ENCODE results near the gene BRINP2. TPM values are rescaled to one million over a fixed set of nuclear protein-coding genes. Genes with fewer than 3 reads are reported as not detected.

BRINP2 gene
- total RNA-seq, 1 experiment from 2014 or later, result not detected

- TF ChIP-seq CTCF (IDR thresholded peaks at IDR 0.05; ENCODE audit: unreplicated experiment), result no peak
- H3K4me3 Mint-ChIP-seq (ENCODE audit: unreplicated experiment), result no peak overlapping the region
- H3K4me1 Mint-ChIP-seq (ENCODE audit: insufficient read depth, unreplicated experiment), result peaks cover 42% of the 10 kb centered on the region
- DNase-seq (ENCODE audit: unreplicated experiment), result peak; percentile 34
- H3K27ac Mint-ChIP-seq (ENCODE audit: low read depth, unreplicated experiment), result peak overlapping the region; percentile 11
- ChIA-PET POLR2A (interaction anchor here (0.7 kb wide), 1 partner anchor 319 kb away, joined by 3 read pairs; no protein-coding TSS in a partner anchor), CTCF (interaction anchor here (0.6 to 1.0 kb wide), 2 partner anchors 412 to 625 kb away, joined by 3 read pairs; no protein-coding TSS in a partner anchor)
- no peaks in the 10 kb centered on the region for H3K9me3 Mint-ChIP-seq (ENCODE audit: unreplicated experiment)
- no TSS peak for BruUV-seq (replicated peaks)
- intact Hi-C loops (cut with micrococcal nuclease), result no loop called here
- no peaks in the 10 kb centered on the region for H3K27me3 Mint-ChIP-seq (ENCODE audit: insufficient read depth, unreplicated experiment)
- no peaks in the 10 kb centered on the region for H3K36me3 Mint-ChIP-seq (ENCODE audit: insufficient read depth, unreplicated experiment)
Observed at GRCh38 chr1:177307771-177308170, 137.0 kb downstream of the BRINP2 start.

DNA sequence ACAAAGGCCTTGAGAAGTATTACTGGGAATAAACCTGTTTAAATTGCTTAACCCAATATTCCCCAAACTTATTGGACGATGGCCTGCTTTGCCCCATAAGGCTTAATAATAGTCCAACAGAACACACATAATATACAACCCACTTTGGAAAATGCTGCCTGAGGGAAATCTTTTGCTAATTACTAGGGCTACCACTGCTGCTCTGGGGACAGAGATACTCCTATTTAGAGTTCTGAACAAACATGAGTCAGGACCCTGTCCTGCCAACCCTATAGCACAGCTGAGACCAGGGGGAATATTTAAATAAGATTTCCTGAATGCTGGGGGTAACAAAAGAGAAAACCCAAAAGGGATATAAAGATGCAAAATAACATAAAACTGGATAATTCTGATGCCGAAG lies 139.1 kb downstream of the BRINP2 start:
- Mint-ChIP-seq H3K4me1 (ENCODE audit: insufficient read depth, unreplicated experiment) (peaks cover 39% of the 10 kb centered on the region), H3K27me3 (ENCODE audit: insufficient read depth, unreplicated experiment) (no peaks in the 10 kb centered on the region), H3K4me3 (ENCODE audit: unreplicated experiment) (no peak overlapping the region), H3K36me3 (ENCODE audit: insufficient read depth, unreplicated experiment) (no peaks in the 10 kb centered on the region), H3K9me3 (ENCODE audit: unreplicated experiment) (no peaks in the 10 kb centered on the region), H3K27ac (ENCODE audit: low read depth, unreplicated experiment) (no peak overlapping the region)
- DNase-seq (ENCODE audit: unreplicated experiment), result no peak
- intact Hi-C loops (cut with micrococcal nuclease), result no loop called here
- POLR2A ChIA-PET, result no interaction called here
- BruUV-seq (replicated peaks), result no TSS peak
- TF ChIP-seq CTCF (IDR thresholded peaks at IDR 0.05; ENCODE audit: unreplicated experiment), result no peak
- CTCF ChIA-PET, result no interaction called here

- POLR2A ChIA-PET, result no interaction called here
- TF ChIP-seq CTCF (IDR thresholded peaks at IDR 0.05; ENCODE audit: unreplicated experiment), result no peak
- Mint-ChIP-seq H3K4me1 (ENCODE audit: insufficient read depth, unreplicated experiment) (peaks cover 39% of the 10 kb centered on the region), H3K4me3 (ENCODE audit: unreplicated experiment) (no peak overlapping the region), H3K9me3 (ENCODE audit: unreplicated experiment) (no peaks in the 10 kb centered on the region), H3K27ac (ENCODE audit: low read depth, unreplicated experiment) (no peak overlapping the region), H3K36me3 (ENCODE audit: insufficient read depth, unreplicated experiment) (no peaks in the 10 kb centered on the region), H3K27me3 (ENCODE audit: insufficient read depth, unreplicated experiment) (no peaks in the 10 kb centered on the region)
- no TSS peak for BruUV-seq (replicated peaks)
- no peak for DNase-seq (ENCODE audit: unreplicated experiment)
- CTCF ChIA-PET, result no interaction called here
- intact Hi-C loops (cut with micrococcal nuclease), result no loop called here
Observed at GRCh38 chr1:177310326-177310725, 139.6 kb downstream of the BRINP2 start.

DNA sequence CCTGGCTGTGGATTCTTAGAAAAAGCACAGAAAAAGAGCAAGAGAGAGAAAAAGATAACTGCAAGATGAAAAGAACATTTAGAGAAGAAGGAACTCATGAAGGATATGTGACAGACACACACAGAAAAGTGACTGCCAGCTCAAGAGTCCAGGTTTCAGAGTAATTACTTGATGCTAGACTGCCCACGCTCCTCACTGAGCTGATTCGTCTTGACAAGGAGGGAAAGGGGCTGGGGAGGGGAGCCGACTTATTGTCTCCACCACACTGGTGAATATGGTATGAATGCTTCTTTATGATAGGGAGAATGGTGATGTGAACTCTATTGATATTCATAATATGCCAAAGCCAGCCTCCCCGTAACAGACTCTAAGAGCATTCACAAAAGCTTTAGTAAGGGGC lies 140.4 kb downstream of the BRINP2 start:
- Mint-ChIP-seq H3K27me3 (ENCODE audit: insufficient read depth, unreplicated experiment) (no peaks in the 10 kb centered on the region), H3K9me3 (ENCODE audit: unreplicated experiment) (no peaks in the 10 kb centered on the region)
- intact Hi-C loops (cut with micrococcal nuclease), result no loop called here

More for the DNA sequence above, 140.4 kb downstream of the BRINP2 start:
- Mint-ChIP-seq H3K4me1 (ENCODE audit: insufficient read depth, unreplicated experiment) (peaks cover 32% of the 10 kb centered on the region), H3K36me3 (ENCODE audit: insufficient read depth, unreplicated experiment) (no peaks in the 10 kb centered on the region), H3K4me3 (ENCODE audit: unreplicated experiment) (no peak overlapping the region), H3K27ac (ENCODE audit: low read depth, unreplicated experiment) (no peak overlapping the region)
- no peak for TF ChIP-seq CTCF (IDR thresholded peaks at IDR 0.05; ENCODE audit: unreplicated experiment)
- BruUV-seq (replicated peaks), result no TSS peak
- DNase-seq (ENCODE audit: unreplicated experiment), result no peak
- ChIA-PET CTCF (interaction anchor here (0.7 kb wide), 2 partner anchors 8 to 30 kb away, joined by 3 to 4 read pairs; no protein-coding TSS in a partner anchor), POLR2A (no interaction called here)

All from MCF 10A (cell line).